ENCODE data around the gene TMEM200A. TPM values are rescaled to one million over a fixed set of nuclear protein-coding genes. Genes with fewer than 3 reads are reported as not detected.

Gene TMEM200A
- total and polyA plus RNA-seq, 4 donors = 0.79 to 7.9 (median 6.4) TPM

DNA sequence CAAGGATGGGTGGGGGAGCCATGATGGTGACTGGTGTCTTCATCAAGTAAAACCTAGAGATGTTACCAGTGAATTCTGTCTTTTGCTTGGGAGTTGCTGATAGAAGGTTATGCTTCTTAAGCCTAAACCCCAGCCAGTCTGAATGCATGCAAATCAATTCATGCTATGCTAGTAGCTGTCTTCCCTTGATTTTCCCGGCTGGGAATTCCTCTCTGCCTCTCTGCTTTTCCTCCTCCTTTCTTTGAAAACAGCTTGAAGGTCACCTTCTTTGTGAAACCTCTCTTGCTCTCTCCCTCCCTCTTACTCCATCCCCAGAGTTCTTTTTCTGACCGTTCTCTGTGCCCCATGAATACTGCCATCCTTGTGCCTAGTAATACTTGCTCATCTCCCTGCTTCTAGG is 58.9 kb downstream of the TMEM200A start:
- 76 to 86% methylated on average over 2 of the region's 2 CpGs for WGBS, 2 donors
- no peaks in the 10 kb centered on the region for H3K36me3 ChIP-seq (ENCODE audit: control insufficient read depth in 4 of 4, insufficient read depth in 4 of 4, low read length in 4 of 4)
- no peak overlapping the region for H3K9ac ChIP-seq (ENCODE audit: insufficient read depth in 1 of 2, low read length in 2 of 2)
- H3K4me1 ChIP-seq (ENCODE audit: control insufficient read depth in 5 of 5, insufficient read depth in 5 of 5, low read length in 5 of 5) = no peaks in the 10 kb centered on the region
- TF ChIP-seq, protein P1, sequence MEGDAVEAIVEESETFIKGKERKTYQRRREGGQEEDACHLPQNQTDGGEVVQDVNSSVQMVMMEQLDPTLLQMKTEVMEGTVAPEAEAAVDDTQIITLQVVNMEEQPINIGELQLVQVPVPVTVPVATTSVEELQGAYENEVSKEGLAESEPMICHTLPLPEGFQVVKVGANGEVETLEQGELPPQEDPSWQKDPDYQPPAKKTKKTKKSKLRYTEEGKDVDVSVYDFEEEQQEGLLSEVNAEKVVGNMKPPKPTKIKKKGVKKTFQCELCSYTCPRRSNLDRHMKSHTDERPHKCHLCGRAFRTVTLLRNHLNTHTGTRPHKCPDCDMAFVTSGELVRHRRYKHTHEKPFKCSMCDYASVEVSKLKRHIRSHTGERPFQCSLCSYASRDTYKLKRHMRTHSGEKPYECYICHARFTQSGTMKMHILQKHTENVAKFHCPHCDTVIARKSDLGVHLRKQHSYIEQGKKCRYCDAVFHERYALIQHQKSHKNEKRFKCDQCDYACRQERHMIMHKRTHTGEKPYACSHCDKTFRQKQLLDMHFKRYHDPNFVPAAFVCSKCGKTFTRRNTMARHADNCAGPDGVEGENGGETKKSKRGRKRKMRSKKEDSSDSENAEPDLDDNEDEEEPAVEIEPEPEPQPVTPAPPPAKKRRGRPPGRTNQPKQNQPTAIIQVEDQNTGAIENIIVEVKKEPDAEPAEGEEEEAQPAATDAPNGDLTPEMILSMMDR (IDR thresholded peaks at IDR 0.05; ENCODE audit: control extremely low read depth, extremely low read depth) = no peak
- DNase-seq (no peak), ATAC-seq (ENCODE audit: insufficient read depth, low FRiP score) (no peak)
- H3K27me3 ChIP-seq (ENCODE audit: control insufficient read depth in 3 of 3, insufficient read depth in 3 of 3, low read length in 2 of 3) = no peaks in the 10 kb centered on the region
- no peaks in the 10 kb centered on the region for H3K9me3 ChIP-seq (ENCODE audit: control insufficient read depth in 4 of 4, insufficient read depth in 3 of 4, low read length in 3 of 4)
- H3K4me3 ChIP-seq = no peak overlapping the region
- H3K27ac ChIP-seq (ENCODE audit: low read depth in 1 of 2, low read length in 1 of 2) = no peak overlapping the region

DNA sequence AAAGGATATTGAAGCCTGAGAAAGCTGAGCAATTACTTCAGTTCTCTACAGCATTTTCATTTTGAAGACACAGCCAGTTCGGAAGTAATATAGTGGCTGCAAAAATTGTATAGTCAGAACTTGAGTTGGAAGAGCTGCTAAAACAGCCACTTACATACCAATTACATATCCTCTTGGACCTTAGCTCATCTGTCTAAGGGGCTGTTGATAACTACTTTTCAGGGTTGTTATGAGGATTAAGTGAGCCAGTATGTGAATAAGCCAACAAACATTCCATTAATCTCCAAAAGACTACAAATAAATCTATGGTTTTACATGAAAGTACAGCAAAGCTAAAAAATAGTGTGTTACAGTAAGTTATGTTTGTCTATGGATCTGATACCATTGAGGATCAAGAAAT is 59.7 kb downstream of the TMEM200A start:
- no peaks in the 10 kb centered on the region for H3K27me3 ChIP-seq (ENCODE audit: control insufficient read depth in 3 of 3, insufficient read depth in 3 of 3, low read length in 2 of 3)
- TF ChIP-seq, protein P1 (IDR thresholded peaks at IDR 0.05; ENCODE audit: control extremely low read depth, extremely low read depth) = no peak
- no peaks in the 10 kb centered on the region for H3K4me1 ChIP-seq (ENCODE audit: control insufficient read depth in 5 of 5, insufficient read depth in 5 of 5, low read length in 5 of 5)
- no peaks in the 10 kb centered on the region for H3K9me3 ChIP-seq (ENCODE audit: control insufficient read depth in 4 of 4, insufficient read depth in 3 of 4, low read length in 3 of 4)
- 66 to 90% methylated on average over 1 of the region's 1 CpG for WGBS, 2 donors
- ATAC-seq (ENCODE audit: insufficient read depth, low FRiP score) = no peak
- H3K9ac ChIP-seq (ENCODE audit: insufficient read depth in 1 of 2, low read length in 2 of 2) = no peak overlapping the region
- H3K27ac ChIP-seq (ENCODE audit: low read depth in 1 of 2, low read length in 1 of 2) = no peak overlapping the region
- H3K36me3 ChIP-seq (ENCODE audit: control insufficient read depth in 4 of 4, insufficient read depth in 4 of 4, low read length in 4 of 4) = no peaks in the 10 kb centered on the region
- H3K4me3 ChIP-seq = no peak overlapping the region
- no peak for DNase-seq

DNA sequence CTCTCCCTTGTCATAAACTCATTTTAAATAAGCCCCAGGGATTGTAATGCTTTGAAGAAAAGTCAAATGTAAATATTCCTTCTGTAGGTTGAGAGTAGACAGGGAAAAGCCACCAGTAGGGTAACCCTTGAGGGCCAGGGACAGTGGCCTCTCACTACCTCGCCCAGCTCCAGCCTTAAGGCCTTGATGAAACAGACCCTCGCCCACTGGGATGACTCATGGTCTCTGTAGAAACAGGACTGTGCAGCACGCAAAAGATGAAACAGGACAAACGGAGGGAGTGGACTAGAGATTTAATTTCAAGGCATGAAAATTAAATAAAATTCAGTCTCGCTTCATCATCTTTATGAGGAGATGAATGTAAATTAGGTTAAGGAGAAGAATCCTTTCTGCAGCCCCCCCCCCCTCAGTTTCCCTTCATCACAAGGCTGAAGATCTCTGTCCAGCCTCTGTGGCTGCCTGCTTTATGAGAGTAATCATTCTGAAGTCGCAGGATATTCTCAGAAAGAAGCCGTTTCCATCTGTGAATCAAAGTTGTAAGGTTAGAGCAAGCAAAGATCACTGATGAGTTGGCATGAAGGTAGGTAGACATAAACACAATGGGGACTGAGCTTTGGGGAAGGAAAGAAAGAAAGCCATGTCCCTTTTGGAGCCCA is 60.4 kb downstream of the TMEM200A start:
- no peaks in the 10 kb centered on the region for H3K27me3 ChIP-seq (ENCODE audit: control insufficient read depth in 3 of 3, insufficient read depth in 3 of 3, low read length in 2 of 3)
- no peak for DNase-seq
- H3K9ac ChIP-seq (ENCODE audit: insufficient read depth in 1 of 2, low read length in 2 of 2) = no peak overlapping the region
- H3K4me3 ChIP-seq = no peak overlapping the region
- TF ChIP-seq, protein P1 (IDR thresholded peaks at IDR 0.05; ENCODE audit: control extremely low read depth, extremely low read depth) = no peak
- H3K4me1 ChIP-seq (ENCODE audit: control insufficient read depth in 5 of 5, insufficient read depth in 5 of 5, low read length in 5 of 5) = no peaks in the 10 kb centered on the region
- no peak overlapping the region for H3K27ac ChIP-seq (ENCODE audit: low read depth in 1 of 2, low read length in 1 of 2)
- no peaks in the 10 kb centered on the region for H3K36me3 ChIP-seq (ENCODE audit: control insufficient read depth in 4 of 4, insufficient read depth in 4 of 4, low read length in 4 of 4)
- WGBS, 2 donors = 80 to 84% methylated on average over 7 of the region's 7 CpGs
- no peaks in the 10 kb centered on the region for H3K9me3 ChIP-seq (ENCODE audit: control insufficient read depth in 4 of 4, insufficient read depth in 3 of 4, low read length in 3 of 4)
- no peak for ATAC-seq (ENCODE audit: insufficient read depth, low FRiP score)

DNA sequence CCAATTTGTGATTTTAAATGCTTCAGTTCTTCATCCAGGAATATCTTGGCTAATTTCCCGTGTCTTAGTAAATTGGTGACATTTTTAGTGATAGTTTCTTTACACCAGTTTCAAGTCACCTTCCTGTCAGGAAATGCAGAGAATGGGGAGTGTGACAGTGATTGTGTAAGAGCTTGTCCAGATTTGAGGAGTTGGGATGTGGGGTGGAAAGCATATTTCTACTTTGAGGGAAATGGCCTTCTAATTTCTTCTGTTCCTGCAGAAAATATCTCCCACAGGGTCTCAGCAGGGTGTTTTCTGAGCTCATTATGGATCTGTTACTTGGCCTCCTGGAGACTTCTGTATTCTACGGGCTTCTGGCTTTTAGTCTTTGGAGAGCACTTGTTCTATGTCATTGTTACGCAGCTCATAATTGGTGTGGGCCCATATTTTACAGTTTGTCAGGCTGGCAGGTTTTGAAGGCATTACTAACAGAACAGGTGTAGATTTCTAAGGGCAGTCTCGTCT is 65.6 kb downstream of the TMEM200A start:
- Histone ChIP-seq H3K36me3 (ENCODE audit: control insufficient read depth in 4 of 4, insufficient read depth in 4 of 4, low read length in 4 of 4) (no peaks in the 10 kb centered on the region), H3K4me1 (ENCODE audit: control insufficient read depth in 5 of 5, insufficient read depth in 5 of 5, low read length in 5 of 5) (no peaks in the 10 kb centered on the region), H3K9me3 (ENCODE audit: control insufficient read depth in 4 of 4, insufficient read depth in 3 of 4, low read length in 3 of 4) (no peaks in the 10 kb centered on the region), H3K27me3 (ENCODE audit: control insufficient read depth in 3 of 3, insufficient read depth in 3 of 3, low read length in 2 of 3) (no peaks in the 10 kb centered on the region), H3K27ac (ENCODE audit: low read depth in 1 of 2, low read length in 1 of 2) (no peak overlapping the region), H3K4me3 (no peak overlapping the region), H3K9ac (ENCODE audit: insufficient read depth in 1 of 2, low read length in 2 of 2) (no peak overlapping the region)
- ATAC-seq (ENCODE audit: insufficient read depth, low FRiP score) (no peak), DNase-seq (no peak)
- TF ChIP-seq, protein P1 (IDR thresholded peaks at IDR 0.05; ENCODE audit: control extremely low read depth, extremely low read depth) = no peak
- WGBS, 2 donors = 61 to 65% methylated on average over 4 of the region's 4 CpGs
